ENCODE results near the gene DDX24.

- TF ChIP-seq, protein P1, sequence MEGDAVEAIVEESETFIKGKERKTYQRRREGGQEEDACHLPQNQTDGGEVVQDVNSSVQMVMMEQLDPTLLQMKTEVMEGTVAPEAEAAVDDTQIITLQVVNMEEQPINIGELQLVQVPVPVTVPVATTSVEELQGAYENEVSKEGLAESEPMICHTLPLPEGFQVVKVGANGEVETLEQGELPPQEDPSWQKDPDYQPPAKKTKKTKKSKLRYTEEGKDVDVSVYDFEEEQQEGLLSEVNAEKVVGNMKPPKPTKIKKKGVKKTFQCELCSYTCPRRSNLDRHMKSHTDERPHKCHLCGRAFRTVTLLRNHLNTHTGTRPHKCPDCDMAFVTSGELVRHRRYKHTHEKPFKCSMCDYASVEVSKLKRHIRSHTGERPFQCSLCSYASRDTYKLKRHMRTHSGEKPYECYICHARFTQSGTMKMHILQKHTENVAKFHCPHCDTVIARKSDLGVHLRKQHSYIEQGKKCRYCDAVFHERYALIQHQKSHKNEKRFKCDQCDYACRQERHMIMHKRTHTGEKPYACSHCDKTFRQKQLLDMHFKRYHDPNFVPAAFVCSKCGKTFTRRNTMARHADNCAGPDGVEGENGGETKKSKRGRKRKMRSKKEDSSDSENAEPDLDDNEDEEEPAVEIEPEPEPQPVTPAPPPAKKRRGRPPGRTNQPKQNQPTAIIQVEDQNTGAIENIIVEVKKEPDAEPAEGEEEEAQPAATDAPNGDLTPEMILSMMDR (IDR thresholded peaks at IDR 0.05): no peak
- no peak for TF ChIP-seq POLR2A (IDR thresholded peaks at IDR 0.05)
Measured at GRCh38 chr14:94000267-94000666, 80.7 kb downstream of the DDX24 start.

Measured in vagina (tissue), 2 donors.